ENCODE results near the gene NEDD8. TPM values are rescaled to one million over a fixed set of nuclear protein-coding genes. Genes with fewer than 3 reads are reported as not detected.
A peak's percentile ranks its signal among the peaks of the same experiment; 100 is the strongest.

The NEDD8 gene
- total RNA-seq, 4 donors from 2014 or later = 149 to 317 (median 172) TPM

GRCh38 chr14:24192933-24193332, 39.2 kb downstream of the NEDD8 start:
- Histone ChIP-seq H3K4me3 (replicated peaks in 1 of 3) (no peak overlapping the region), H3K27me3 (no peaks in the 10 kb centered on the region), H3K27ac (no peak overlapping the region), H3K9me3 (no peaks in the 10 kb centered on the region), H3K36me3 (peaks cover 11 to 17% of the 10 kb centered on the region in 2 donors), H3K4me1 (peaks cover 19 to 31% of the 10 kb centered on the region in 2 donors)
- TF ChIP-seq, protein P1, sequence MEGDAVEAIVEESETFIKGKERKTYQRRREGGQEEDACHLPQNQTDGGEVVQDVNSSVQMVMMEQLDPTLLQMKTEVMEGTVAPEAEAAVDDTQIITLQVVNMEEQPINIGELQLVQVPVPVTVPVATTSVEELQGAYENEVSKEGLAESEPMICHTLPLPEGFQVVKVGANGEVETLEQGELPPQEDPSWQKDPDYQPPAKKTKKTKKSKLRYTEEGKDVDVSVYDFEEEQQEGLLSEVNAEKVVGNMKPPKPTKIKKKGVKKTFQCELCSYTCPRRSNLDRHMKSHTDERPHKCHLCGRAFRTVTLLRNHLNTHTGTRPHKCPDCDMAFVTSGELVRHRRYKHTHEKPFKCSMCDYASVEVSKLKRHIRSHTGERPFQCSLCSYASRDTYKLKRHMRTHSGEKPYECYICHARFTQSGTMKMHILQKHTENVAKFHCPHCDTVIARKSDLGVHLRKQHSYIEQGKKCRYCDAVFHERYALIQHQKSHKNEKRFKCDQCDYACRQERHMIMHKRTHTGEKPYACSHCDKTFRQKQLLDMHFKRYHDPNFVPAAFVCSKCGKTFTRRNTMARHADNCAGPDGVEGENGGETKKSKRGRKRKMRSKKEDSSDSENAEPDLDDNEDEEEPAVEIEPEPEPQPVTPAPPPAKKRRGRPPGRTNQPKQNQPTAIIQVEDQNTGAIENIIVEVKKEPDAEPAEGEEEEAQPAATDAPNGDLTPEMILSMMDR (IDR thresholded peaks at IDR 0.05) = no peak
- TF ChIP-seq POLR2A (IDR thresholded peaks at IDR 0.05) = no peak
- intact Hi-C loops (cut with DNase I) = no loop called here
- DNase-seq = no peak
- WGBS, 2 donors = 92 to 95% methylated on average over 15 of the region's 15 CpGs

DNA sequence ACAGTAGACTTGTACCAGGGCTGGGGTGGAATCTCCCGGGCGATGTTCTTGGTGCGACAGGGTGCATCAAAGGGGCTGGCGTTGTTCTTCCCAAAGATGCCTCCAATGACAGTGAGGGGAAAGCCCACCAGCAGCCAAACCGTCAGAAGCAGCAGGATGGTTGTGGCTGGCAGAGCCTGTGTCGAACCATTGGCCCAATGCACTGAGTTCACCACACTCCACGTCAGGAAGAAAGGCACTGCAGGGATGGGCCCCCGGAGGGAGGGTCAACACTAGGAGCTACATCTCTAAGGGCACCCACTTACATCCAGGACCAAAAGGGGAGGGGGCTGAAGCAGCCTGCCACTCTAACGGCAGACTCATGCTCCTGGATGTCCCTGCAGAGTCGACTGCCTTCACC, 41.8 kb downstream of the NEDD8 start:
- WGBS, 2 donors = 89 to 94% methylated on average over 10 of the region's 10 CpGs
- Histone ChIP-seq H3K4me1 (peaks cover 19 to 25% of the 10 kb centered on the region in 2 donors), H3K4me3 (replicated peaks in 1 of 3) (no peak overlapping the region), H3K27ac (no peak overlapping the region), H3K27me3 (no peaks in the 10 kb centered on the region), H3K36me3 (peaks cover 22 to 26% of the 10 kb centered on the region in 2 donors), H3K9me3 (no peaks in the 10 kb centered on the region)
- intact Hi-C loops (cut with DNase I) = no loop called here
- DNase-seq = no peak
- TF ChIP-seq, protein P1 (IDR thresholded peaks at IDR 0.05) = no peak
- no peak for TF ChIP-seq POLR2A (IDR thresholded peaks at IDR 0.05)

- Histone ChIP-seq H3K9me3 (no peaks in the 10 kb centered on the region), H3K4me3 (replicated peaks in 1 of 3) (no peak overlapping the region), H3K27me3 (no peaks in the 10 kb centered on the region), H3K4me1 (peaks cover 13 to 20% of the 10 kb centered on the region in 2 donors), H3K27ac (peak overlapping the region in 1 of 3 donors; percentile 1), H3K36me3 (peaks cover 30 to 31% of the 10 kb centered on the region in 2 donors)
- TF ChIP-seq POLR2A (IDR thresholded peaks at IDR 0.05) = no peak
- TF ChIP-seq, protein P1 (IDR thresholded peaks at IDR 0.05) = no peak
- DNase-seq = no peak
- 87 to 92% methylated on average over 9 of the region's 9 CpGs for WGBS, 2 donors
- intact Hi-C loops (cut with DNase I) = no loop called here
These were observed 42.7 kb downstream of the NEDD8 start for GRCh38 chr14:24189460-24189859.

DNA sequence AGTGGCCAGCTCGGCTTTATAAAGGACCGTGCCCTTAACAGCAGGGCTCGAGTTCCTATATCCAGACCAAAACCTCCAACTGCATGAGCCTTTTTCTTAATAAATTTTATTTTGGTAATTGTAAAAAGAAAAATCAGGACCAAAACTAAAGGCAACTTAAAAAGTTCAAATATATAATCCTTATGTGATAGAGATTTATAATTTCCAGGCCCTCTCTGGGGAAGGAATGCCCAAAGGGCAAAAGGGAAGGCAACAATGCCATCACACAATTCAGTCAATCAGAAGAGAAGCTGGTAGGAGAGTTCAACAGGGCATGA, 43.1 kb downstream of the NEDD8 start:
- Histone ChIP-seq H3K9me3 (no peaks in the 10 kb centered on the region), H3K27ac (peak overlapping the region in 1 of 3 donors; percentile 1), H3K4me1 (peaks cover 9 to 16% of the 10 kb centered on the region in 2 donors), H3K27me3 (no peaks in the 10 kb centered on the region), H3K36me3 (peaks cover 34 to 36% of the 10 kb centered on the region in 2 donors), H3K4me3 (replicated peaks in 1 of 3) (no peak overlapping the region)
- TF ChIP-seq POLR2A (IDR thresholded peaks at IDR 0.05) = no peak
- TF ChIP-seq, protein P1 (IDR thresholded peaks at IDR 0.05) = no peak
- no peak for DNase-seq
- 1 to 2% methylated on average over 3 of the region's 3 CpGs for WGBS, 2 donors
- intact Hi-C loops (cut with DNase I) = no loop called here

- Histone ChIP-seq H3K9me3 (no peaks in the 10 kb centered on the region), H3K36me3 (peaks cover 40 to 41% of the 10 kb centered on the region in 2 donors), H3K4me1 (peaks cover 8 to 13% of the 10 kb centered on the region in 2 donors), H3K27me3 (no peaks in the 10 kb centered on the region), H3K27ac (peak within 1 kb of the TSS in 2 of 3 donors; percentile 31 to 60), H3K4me3 (replicated peaks in 1 of 3) (peak within 1 kb of the TSS; percentile 14 to 53 (median 43))
- TF ChIP-seq, protein P1 (IDR thresholded peaks at IDR 0.05) = peak in 1 of 6 experiments; percentile 22
- TF ChIP-seq POLR2A (IDR thresholded peaks at IDR 0.05) = peak in 1 of 2 donors; percentile 64
- peak; percentile 97 for DNase-seq
- 0% methylated on average over 25 to 41 of the region's 65 CpGs for WGBS, 2 donors
- intact Hi-C loops (cut with DNase I) = no loop called here
These were observed 43.7 kb downstream of the NEDD8 start, which contains the start of gene IPO4 for GRCh38 chr14:24188251-24189058. Gene IPO4 (minus strand): TSS chr14:24188816. CDS start chr14:24188787, 29 bp downstream.
